HG03575 (cell line): Measurements from ENCODE around the gene HYOU1.
A peak's percentile ranks its signal among the peaks of the same experiment; 100 is the strongest.
"Not testable (repeated sequence)": the region's sequence is repeated elsewhere in the genome, so short reads cannot be mapped to it uniquely, and the experiment has no call there.

Experiments
- ATAC-seq: cut with Tn5 transposase; IDR thresholded peaks from one replicate; pipeline ENCODE4 v1.9.1; 2021; ENCODE audit not compliant: unreplicated experiment, insufficient number of reproducible peaks, low FRiP score; ENCODE audit errors: extremely low read depth

Gene HYOU1

DNA sequence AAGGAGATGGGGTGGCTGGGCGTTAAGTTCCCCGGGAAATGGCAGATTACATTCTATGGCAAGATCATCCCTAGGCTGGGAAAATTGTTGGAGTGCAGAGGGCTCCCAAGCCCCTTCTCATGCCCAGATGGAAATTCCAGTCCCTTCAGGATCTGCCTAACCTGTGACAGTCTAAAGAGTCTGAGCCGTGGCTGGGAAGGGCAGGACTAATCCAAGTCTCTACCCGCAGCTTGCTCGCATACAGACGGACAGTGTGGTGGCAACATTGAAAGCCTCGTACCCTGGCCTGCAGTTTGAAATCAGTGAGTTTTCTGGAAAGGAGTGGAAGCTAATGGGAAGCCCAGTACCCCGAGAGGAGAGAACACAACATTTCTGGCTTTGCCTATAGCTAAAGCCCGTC is 31.4 kb upstream of the HYOU1 start:
- no peak for ATAC-seq

DNA sequence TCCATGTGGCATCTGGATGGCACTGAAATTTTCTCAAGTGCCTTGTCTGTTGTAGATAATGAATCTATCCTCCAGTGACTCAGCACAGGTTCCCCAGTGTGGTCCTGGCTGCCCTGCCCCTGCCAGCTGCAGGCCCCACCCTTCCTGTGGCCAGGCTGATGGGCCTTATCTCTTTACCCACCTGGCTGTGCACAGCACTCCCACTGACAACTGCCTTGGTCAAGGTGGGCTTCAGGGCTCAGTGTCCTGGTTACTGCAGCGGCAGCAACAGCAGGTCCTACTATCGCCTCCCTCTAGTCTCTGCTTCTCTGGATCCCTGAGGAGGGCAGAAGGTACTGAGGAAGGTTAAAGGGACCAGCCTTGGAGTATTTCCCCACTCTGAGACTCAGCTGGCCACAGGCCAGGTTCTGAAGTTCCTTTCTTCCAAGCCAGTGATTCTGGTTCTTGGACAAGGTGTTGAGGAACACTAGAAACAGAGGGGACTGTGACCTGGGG is 30.8 kb upstream of the HYOU1 start:
- ATAC-seq: no peak

DNA sequence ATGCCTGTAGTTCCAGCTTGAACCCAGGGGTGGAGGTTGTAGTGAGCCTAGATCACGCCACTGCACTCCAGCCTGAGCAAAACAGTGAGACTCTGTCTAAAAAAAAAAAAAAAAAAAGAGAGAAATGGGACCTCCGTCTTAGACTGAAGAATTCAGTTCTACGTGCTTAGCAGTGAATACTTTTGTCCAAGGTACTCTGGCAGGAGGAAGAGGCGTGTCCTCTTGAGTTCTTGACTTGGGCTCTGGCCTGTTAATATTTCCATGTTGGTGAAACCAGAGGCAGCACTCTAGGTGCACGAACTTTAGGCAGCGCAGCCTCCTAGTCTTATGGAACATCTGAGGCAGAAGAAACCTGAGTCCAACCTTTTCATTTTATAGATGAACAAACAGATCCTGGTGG is 30.1 kb upstream of the HYOU1 start:
- ATAC-seq: no peak

DNA sequence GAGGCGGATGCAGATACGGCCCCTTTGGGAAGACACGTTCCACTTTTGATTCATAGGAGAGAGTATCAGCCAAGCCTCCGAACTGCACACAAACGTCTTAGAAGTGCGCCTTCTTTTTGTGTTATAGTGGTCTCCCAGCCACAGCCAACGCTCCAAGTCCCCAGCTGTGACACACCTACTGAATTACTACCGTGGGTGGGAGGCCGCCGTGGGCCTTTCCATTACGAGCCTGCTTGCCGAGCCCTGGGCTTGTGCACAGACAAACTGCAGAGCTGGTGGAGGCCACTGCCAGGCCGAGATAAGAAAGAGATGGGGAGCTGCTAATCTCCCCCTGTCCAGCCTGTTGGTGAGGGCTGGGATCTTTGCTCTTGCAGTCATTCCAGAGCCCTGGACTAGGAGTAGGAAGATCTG is 28.4 kb upstream of the HYOU1 start:
- no peak for ATAC-seq

DNA sequence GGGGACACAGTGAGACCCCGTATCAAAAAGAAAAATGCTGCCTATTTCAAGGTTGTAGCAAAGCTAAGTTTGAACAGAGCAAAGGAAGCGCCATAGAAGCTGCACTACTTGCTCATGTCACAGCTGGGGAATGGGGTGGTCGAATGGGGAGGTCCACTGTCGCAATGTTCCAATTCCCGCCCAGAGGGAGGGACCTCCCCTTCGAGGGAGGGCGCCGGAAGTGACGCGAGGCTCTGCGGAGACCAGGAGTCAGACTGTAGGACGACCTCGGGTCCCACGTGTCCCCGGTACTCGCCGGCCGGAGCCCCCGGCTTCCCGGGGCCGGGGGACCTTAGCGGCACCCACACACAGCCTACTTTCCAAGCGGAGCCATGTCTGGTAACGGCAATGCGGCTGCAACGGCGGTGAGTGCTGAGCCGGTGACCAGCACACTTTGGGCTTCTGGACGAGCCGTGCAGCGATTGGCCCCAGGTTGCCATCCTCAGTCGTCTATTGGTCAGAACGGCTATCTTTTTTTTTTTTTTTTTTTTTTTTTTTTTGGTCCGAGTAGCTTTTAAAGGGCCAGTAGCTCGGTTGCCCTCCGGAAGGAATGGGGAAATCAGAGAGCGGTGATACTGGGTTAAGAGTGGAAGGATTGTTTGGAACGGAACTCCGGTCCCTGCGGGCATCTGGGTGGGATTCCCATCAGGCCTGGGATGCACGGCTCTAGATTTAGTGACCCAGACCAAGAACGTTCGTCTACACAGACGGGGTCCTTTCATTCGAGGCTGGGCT is 27.8 kb upstream of the HYOU1 start, which contains the start of gene HMBS:
Gene HMBS (plus strand): TSS at position 219 of the 774 bp plus-strand sequence. CDS start 153 bp downstream, at position 372.
- peak; percentile 50 for ATAC-seq

DNA sequence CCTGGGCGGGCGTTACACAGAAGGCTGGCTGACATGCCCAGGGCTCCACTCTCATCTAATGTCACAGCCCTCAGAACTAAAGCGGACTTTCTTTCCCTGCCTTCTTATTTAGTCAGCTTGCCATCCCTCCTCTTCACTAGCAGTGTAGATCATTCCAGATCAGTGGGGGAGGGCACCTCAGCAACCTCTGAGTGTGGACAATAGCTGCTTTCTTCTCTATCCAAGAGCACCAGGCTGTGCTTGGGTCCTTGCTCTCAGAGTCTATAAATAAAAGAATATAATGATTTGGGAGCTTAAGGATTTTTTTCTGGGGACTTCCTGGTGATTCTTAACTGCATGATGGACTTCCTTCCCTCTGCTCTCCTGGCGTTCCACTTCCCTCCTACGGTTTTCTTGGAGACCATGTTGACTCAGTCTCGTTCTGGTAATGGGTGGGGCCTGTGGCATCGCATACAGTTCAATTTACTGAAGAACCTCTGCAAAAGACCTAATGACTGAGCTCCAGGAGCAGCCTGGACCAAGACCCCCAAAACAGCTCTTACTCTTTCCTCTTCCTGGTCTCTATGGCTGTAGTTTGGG is 24.8 kb upstream of the HYOU1 start:
- ATAC-seq: no peak

DNA sequence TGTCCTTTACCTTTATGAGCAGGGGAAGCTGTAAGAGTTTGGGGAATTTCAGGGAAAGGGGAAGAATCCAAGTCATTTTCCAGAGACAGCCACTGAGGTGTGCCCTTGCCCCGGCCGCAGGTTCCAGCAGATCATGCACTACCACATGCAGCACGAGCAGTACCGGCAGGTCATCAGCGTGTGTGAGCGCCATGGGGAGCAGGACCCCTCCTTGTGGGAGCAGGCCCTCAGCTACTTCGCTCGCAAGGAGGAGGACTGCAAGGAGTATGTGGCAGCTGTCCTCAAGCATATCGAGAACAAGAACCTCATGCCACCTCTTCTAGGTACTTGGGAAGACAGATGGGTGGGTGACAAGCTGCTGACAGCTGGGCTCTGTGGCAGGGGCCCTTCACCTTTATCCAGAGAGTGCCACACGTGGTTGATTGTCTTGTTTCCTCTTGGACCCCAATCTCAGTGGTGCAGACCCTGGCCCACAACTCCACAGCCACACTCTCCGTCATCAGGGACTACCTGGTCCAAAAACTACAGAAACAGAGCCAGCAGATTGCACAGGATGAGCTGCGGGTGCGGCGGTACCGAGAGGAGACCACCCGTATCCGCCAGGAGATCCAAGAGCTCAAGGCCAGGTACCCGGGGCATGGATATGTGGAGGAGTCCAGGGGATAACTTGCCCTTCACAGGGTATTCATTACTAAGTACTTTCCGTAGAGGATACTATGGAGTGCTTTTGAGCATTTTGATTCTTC is 21.8 kb upstream of the HYOU1 start:
- no peak for ATAC-seq

DNA sequence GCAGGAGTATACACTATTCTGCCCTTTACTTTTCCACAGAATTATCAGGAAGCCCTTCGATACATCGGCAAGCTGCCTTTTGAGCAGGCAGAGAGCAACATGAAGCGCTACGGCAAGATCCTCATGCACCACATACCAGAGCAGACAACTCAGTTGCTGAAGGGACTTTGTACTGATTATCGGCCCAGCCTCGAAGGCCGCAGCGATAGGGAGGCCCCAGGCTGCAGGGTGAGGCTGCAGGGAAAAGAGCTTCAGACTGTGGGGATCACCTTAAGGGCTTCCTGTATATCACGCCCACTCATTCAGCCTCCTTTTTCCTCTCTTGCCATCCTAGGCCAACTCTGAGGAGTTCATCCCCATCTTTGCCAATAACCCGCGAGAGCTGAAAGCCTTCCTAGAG is 20.8 kb upstream of the HYOU1 start:
- ATAC-seq: no peak

DNA sequence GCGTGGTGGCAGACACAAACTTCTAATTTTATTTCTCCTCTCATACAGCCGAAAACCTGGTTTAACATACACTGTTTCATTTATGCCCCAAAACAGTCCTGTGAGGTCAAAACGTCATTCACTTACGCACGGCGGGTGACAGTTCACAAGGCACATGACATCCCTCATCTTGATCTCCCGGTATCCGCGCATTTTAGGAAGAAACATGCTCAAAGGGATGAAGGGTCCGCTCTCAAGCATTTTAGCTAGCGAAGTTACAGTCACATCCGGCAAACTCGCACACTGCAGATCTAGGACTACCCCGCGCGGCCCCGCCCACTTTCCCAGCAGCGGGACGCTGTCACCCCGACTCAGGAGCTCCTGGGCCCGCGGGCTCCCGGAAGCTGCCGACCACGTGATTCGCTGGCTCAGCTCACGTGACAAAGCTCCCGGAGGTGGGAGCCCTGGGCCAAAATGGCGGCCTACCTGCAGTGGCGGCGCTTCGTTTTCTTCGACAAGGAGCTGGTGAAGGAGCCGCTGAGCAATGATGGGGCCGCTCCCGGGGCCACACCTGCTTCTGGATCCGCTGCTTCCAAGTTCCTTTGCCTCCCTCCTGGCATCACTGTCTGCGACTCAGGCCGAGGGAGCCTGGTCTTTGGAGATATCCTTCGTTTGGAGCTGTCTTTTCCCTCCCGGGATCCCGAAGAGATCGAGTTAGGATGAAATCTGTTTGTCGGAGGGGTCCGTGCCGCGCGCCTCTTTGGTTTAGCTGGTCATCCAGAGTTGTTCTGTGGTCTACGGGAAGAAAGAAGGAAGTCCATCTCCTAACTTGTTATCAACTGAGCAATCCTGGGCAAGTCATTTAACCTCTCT is 10.6 kb upstream of the HYOU1 start, which contains the start of gene VPS11:
Gene VPS11 (plus strand): TSS at position 448 of the 852 bp plus-strand sequence. CDS start 6 bp downstream, at position 454.
- ATAC-seq: peak; percentile 59

DNA sequence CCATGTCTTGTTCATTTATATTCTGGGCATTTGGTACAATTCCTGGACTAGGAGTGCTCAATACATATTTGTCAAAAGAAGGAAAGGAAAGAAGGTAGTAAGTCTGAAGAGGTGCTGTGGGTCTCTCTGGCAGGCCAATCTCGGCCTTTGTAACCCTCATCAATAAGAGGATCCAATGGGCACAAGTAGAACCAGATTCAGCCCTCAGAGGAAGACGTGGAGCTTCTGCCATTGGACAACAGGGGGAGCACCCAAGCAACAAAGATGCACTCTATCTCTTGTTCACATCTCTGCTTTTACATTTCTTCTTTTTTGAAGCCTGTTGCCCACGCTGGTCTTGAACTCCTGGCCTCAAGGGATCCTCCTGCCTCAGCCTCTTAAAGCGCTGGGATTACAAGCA is 8.4 kb upstream of the HYOU1 start:
- no peak for ATAC-seq

DNA sequence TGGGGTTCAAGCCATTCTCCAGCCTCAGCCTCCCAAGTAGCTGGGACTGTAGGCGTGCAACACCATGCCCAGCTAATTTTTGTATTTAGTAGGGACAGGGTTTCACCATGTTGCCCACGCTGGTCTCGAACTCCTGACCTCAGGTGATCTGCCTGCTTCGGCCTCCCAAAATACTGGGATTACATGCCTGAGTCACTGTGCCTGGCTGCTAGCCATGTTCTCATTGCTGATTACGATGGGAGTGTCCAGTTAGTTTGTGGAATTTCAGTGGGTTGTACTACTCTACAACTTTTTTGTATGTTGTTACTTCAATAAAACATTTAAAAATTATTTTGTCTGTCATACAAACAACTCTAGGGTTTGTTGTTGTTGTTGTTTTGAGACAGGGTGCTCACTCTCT is 5.8 kb upstream of the HYOU1 start:
- ATAC-seq: no peak

DNA sequence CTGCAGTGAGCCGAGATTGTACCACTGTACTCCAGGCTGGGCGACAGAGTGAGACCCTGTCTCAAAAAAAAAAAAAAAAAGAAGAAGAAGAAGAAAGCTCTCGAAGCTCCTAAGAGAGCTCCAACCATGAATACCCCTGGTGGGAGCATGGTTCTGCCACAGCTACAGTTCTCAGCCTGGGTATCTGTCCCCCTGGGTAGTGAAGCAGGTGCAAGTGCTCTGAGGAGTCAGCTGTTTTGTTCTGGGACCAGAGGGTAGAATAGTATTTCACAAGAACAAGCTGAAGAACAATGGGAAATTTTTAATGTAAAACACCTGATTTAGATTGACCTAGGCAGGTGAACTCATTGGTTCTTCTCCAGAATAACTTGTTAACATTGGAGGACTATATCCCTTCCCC is 4.3 kb upstream of the HYOU1 start:
- no peak for ATAC-seq

DNA sequence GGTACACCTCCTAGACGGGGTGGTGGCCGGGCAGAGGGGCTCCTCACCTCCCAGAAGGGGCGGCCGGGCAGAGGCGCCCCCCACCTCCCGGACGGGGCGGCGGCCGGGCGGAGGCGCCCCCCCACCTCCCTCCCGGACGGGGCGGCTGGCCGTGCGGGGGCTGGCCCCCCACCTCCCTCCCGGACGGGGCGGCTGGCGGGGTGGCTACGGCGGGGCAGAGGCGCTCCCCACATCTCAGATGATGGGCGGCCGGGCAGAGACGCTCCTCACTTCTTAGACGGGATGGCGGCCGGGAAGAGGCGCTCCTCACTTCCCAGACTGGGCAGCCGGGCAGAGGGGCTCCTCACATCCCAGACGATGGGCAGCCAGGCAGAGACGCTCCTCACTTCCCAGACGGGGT is 2.1 kb upstream of the HYOU1 start:
- ATAC-seq: not testable (repeated sequence)

DNA sequence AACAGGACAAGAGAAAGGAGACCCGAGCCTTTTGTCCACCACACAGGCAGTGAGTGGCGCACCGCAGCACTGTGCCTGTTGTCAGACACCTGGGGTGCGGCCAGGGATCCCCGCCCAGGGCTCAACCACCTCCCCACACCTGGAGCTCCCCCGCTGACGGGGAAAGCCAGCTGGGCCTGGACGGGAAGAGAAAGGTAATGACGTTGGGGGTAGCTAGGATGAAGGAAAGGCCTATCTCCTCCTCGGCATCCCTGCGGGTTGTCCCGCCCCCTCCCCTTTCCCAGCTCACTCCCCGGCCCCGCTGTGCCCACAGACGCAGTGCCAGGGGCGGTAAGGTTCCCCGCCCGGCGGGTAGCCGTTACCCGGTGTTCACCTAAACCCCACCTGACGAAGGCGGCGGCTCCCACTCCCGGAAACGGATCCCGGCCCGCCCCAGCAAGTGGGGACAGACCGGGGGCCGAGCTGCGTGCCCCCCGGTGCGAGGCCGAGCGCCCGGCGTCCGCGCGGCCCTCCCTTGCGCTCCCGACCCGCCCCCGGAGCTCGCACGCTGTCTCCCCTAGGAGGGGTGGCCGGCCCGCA is 495 bp downstream of the HYOU1 start:
- no peak for ATAC-seq

DNA sequence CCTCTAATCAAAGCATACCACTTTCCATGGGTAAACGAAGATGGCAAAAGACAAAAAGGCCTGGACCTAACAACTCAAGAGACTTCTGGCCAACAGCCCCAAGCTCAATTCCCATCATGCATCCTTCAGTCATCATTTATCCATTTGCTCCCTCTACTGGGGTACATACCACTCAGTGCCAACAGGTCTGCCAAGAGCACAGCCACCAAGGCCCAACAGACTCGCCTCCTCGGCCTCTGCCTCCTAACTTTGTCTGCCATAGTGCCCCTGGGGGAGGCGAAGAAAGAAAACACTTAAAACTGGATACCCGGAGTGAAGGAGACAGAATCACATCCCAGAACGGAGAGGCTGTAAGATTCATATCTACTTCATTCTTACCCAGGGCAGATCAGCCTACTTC is 1.1 kb downstream of the HYOU1 start:
- no peak for ATAC-seq

DNA sequence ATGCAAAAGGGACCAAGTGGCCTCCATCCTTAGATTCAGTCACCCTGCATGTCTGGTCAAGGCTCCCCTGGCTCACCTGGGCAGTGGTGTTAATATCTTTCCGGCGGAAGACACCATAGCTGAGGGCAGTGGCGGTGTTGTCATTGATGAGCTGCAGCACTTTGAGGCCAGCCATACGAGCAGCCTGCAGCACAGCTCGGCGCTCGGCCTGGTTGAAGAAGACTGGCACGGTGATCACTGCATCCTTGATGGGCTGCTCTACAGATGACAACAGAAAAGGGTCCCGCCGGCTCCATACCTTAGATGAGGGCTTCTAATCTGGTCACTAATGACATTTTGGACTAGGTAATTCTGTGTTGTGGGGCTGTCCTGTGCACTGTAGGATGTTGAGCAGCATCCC is 2.6 kb downstream of the HYOU1 start:
- no peak for ATAC-seq

DNA sequence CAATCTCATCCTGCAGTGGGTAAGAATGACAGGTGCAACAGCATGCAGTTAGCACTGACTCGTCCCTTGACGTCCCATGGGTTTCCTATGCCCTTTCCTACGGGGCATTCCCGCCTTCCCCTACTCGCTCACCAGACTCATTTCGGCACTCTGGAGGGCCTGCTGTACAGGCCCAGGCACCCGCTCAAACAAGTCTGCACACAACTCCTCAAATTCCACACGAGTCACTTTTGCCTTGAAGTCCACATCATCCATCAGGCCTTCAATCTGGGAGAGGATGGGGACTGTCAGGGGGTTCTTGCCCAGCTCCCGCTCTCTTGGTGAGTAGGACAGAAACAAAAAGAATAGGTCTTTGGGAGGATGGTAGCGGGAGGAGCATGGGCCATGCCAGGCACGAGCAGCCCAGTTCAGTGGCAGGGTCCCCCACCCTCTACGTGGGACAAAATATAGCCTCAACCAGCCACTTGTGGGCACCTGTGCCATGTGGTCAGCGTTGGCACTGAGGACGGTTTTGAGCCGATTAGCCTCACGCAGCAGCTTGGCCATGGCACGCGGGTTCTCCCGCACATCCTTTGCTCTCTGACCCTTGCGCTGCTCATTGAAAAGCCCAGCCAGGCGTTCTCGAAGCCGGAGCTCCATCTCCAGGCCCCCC is 4.7 kb downstream of the HYOU1 start:
- no peak for ATAC-seq

DNA sequence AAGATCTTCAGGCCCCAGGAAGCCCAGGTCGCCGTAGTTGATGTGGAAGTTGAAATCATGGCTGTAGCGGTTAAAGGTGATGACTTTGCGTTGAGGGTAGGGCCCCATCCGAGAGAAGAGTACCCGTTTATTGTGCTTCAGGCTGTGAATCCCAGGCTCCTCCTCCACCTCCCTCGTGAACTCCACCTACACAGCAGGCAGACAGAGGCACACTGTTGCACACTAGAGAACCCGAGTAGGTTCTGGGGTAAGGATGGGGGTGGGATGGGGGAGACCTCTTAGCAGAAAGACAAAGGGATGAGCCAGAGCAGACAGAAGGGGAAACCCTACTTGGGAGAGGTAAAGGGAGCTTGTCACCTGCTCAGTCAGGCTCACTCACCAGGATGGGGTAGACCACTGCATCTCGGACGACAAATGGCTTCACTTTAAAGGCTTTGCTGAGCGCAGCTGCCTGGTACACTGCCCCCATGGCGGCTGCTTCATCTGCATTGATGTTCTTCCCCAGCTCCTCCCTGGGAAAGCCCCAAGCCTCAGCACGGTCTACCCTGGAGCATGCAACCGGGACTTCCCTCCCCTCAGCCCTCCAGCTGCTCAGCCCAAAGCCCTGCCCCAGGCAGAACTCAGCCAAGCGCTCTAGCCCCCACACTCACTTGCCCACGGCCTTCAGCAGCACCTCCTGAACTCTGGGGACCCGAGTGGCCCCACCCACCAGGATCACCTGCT is 5.4 kb downstream of the HYOU1 start:
- ATAC-seq: no peak
